ENCODE measurements around the gene SETBP1.

Gene SETBP1

GRCh38 chr18:45116116-45116515 lies 435.4 kb downstream of the SETBP1 start:
- no peak for DNase-seq (ENCODE audit: low spot score)
